ENCODE measurements around the gene TRIM71.

DNA sequence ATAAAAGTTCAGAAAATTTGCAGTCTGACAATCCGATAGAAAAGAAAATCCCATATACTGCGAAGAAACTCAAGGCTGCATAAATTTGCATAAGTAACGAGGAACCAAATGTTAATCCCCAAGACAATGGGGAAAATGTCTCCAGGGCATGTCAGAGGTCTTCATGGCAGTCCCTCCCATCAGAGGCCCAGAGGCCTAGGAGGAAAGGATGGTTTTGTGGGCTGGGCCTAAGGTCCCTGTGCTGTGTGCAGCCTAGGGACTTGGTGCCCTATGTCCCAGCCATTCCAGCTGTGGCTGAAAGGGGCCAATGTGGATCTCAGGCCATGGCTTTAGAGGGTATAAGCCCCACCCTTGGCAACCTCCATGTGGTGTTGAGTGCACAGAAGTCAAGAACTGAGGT, 112.4 kb downstream of the TRIM71 start:
- TF ChIP-seq POLR2AphosphoS5 (IDR thresholded peaks at IDR 0.05; ENCODE audit: low read depth, low read length) (no peak), POLR2A (IDR thresholded peaks at IDR 0.05; ENCODE audit: borderline replicate concordance, extremely low read depth, insufficient read depth, insufficient read length) (no peak), EZH2 (IDR thresholded peaks at IDR 0.05) (no peak)
- TF ChIP-seq, protein P1, sequence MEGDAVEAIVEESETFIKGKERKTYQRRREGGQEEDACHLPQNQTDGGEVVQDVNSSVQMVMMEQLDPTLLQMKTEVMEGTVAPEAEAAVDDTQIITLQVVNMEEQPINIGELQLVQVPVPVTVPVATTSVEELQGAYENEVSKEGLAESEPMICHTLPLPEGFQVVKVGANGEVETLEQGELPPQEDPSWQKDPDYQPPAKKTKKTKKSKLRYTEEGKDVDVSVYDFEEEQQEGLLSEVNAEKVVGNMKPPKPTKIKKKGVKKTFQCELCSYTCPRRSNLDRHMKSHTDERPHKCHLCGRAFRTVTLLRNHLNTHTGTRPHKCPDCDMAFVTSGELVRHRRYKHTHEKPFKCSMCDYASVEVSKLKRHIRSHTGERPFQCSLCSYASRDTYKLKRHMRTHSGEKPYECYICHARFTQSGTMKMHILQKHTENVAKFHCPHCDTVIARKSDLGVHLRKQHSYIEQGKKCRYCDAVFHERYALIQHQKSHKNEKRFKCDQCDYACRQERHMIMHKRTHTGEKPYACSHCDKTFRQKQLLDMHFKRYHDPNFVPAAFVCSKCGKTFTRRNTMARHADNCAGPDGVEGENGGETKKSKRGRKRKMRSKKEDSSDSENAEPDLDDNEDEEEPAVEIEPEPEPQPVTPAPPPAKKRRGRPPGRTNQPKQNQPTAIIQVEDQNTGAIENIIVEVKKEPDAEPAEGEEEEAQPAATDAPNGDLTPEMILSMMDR (IDR thresholded peaks at IDR 0.05 in 2 of 3, conservative IDR thresholded peaks at IDR 0.05 in 1 of 3; ENCODE audit: borderline replicate concordance in 1 of 3, insufficient read depth in 1 of 3, low read depth in 2 of 3, low read length in 2 of 3): no peak

All from HCT116 (cell line).